Measurements from ENCODE around the gene JAG1.

The JAG1 gene

GRCh38 chr20:10655720-10656669 lies 17.8 kb downstream of the JAG1 start:
- Histone ChIP-seq H3K27ac (peak overlapping the region; percentile 99), H3K27me3 (no peaks in the 10 kb centered on the region), H3K9me3 (no peaks in the 10 kb centered on the region), H3K36me3 (peaks cover 63 to 74% (median 73%) of the 10 kb centered on the region in 3 donors), H3K4me1 (peaks cover 4 to 100% (median 86%) of the 10 kb centered on the region in 4 donors), H3K4me3 (peak overlapping the region in 1 of 2 donors; percentile 7)
- intact Hi-C loops (cut with DNase I; ENCODE audit: low total_unique reads) = no loop called here
- DNase-seq = peak; percentile 10 to 51
- TF ChIP-seq CTCF (IDR thresholded peaks at IDR 0.05) = no peak

GRCh38 chr20:10654630-10655029 lies 19.2 kb downstream of the JAG1 start:
- H3K27me3 ChIP-seq = no peaks in the 10 kb centered on the region
- TF ChIP-seq CTCF (IDR thresholded peaks at IDR 0.05) = no peak
- no peaks in the 10 kb centered on the region for H3K9me3 ChIP-seq
- peak overlapping the region; percentile 99 for H3K27ac ChIP-seq
- DNase-seq = peak; percentile 25 to 60
- H3K4me3 ChIP-seq = peak overlapping the region in 1 of 2 donors; percentile 23
- intact Hi-C loops (cut with DNase I; ENCODE audit: low total_unique reads) = no loop called here
- peaks cover 4 to 100% (median 86%) of the 10 kb centered on the region in 4 donors for H3K4me1 ChIP-seq
- peaks cover 70 to 77% (median 75%) of the 10 kb centered on the region in 3 donors for H3K36me3 ChIP-seq

DNA sequence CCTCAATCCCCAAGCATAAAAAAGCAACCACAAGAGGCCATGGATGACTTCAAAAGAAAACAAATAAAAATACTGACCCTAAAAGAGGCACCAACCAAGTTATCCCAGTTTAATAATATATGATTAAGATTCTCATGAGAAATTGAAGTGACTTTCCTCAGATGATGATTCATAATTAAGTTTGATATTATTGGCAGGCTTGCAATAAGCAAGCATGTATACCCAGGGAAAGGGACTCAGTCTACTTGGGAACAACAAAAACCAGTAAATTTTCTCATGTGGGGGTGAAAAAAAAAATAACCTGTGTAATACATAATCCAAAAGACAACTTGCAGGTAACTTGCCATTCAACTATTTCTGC lies 19.6 kb downstream of the JAG1 start:
- Histone ChIP-seq H3K27ac (peak overlapping the region; percentile 99), H3K27me3 (no peaks in the 10 kb centered on the region), H3K36me3 (peaks cover 73 to 81% (median 78%) of the 10 kb centered on the region in 3 donors), H3K9me3 (no peaks in the 10 kb centered on the region), H3K4me1 (peaks cover 4 to 100% (median 88%) of the 10 kb centered on the region in 4 donors), H3K4me3 (peak overlapping the region; percentile 1 to 23)
- TF ChIP-seq CTCF (IDR thresholded peaks at IDR 0.05) = no peak
- DNase-seq = no peak
- intact Hi-C loops (cut with DNase I; ENCODE audit: low total_unique reads) = no loop called here

DNA sequence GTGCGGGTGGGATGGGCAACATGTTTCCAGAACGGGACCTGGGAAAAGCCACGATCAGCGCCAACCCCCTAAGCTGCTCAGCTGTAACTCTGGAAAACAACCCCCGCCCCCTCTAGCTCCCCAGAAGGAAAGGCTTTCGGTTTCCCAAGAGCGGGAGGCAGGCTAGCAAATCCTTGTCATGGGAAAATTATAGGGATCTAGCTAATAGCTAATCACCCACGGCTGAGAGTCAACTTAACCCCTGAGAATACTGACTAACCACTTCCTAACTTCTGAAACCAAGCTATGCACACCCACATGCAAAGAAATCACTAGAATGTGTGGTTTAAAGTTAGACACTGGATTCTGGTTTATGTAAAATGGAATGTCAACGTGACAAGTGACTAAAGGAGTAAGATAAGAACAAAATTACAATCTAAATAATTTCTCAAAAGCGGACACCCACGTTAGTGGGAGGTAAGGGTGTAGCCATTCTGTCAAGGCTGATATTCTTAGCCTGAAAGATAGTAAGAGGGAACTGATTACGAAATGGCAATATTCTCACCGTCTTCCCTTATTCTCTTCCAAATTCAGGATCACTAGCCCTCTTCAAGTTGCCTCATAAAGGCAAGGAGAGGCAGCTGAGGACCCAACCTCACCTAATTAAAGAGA lies 20.1 kb downstream of the JAG1 start:
- Histone ChIP-seq H3K27me3 (no peaks in the 10 kb centered on the region), H3K4me3 (peak overlapping the region; percentile 1 to 27), H3K27ac (peak overlapping the region; percentile 99), H3K36me3 (peaks cover 78 to 86% (median 83%) of the 10 kb centered on the region in 3 donors), H3K4me1 (peaks cover 4 to 100% (median 88%) of the 10 kb centered on the region in 4 donors), H3K9me3 (no peaks in the 10 kb centered on the region)
- peak in 1 of 2 donors; percentile 88 for DNase-seq
- intact Hi-C loops (cut with DNase I; ENCODE audit: low total_unique reads) = no loop called here
- no peak for TF ChIP-seq CTCF (IDR thresholded peaks at IDR 0.05)

- TF ChIP-seq CTCF (IDR thresholded peaks at IDR 0.05) = no peak
- Histone ChIP-seq H3K27ac (peak overlapping the region; percentile 99), H3K4me3 (peak overlapping the region in 1 of 2 donors; percentile 27), H3K27me3 (no peaks in the 10 kb centered on the region), H3K9me3 (no peaks in the 10 kb centered on the region), H3K4me1 (peaks cover 4 to 100% (median 89%) of the 10 kb centered on the region in 4 donors), H3K36me3 (peaks cover 79 to 88% (median 82%) of the 10 kb centered on the region in 3 donors)
- DNase-seq = peak; percentile 36 to 89
- intact Hi-C loops (cut with DNase I; ENCODE audit: low total_unique reads) = no loop called here
Observed at GRCh38 chr20:10652660-10653261, 21.0 kb downstream of the JAG1 start.
